ENCODE results near the gene VWA3A.

- no peak for TF ChIP-seq CTCF (IDR thresholded peaks at IDR 0.05)
- no peak for TF ChIP-seq POLR2A (IDR thresholded peaks at IDR 0.05)
Observed at GRCh38 chr16:22120440-22120839, 28.1 kb downstream of the VWA3A start.

Data from stomach (tissue), 4 donors.